GM12891 (cell line): Measurements from ENCODE around the gene HUNK.

Experiments
- DNase-seq: peaks from one replicate; pipeline ENCODE4 v3.0.0; 2011; ENCODE audit warnings: low spot score; ENCODE audit not compliant: insufficient read length
- FAIRE-seq: peaks from 2 replicates; lab custom pipeline; 2011; peaks lifted over from hg19 to GRCh38; lab: Jason Lieb, UNC
- PAX5 ChIP-seq: IDR thresholded peaks from 2 replicates; pipeline ENCODE4 v1.6.1; 2011; ENCODE audit warnings: low read length, moderate library complexity, mild to moderate bottlenecking; ENCODE audit not compliant: insufficient read depth, severe bottlenecking
- POLR2A ChIP-seq: IDR thresholded peaks from 2 replicates; pipeline ENCODE4 v1.6.1; 2011; ENCODE audit warnings: low read depth, low read length, control low read depth
- POLR2AphosphoS5 ChIP-seq: IDR thresholded peaks from 2 replicates; pipeline ENCODE4 v1.6.1; 2011; ENCODE audit warnings: low read depth, low read length, control low read depth
- POU2F2 ChIP-seq: IDR thresholded peaks from 2 replicates; pipeline ENCODE4 v1.6.1; 2011; ENCODE audit warnings: low read depth, mild to moderate bottlenecking, control low read depth, low read length, moderate library complexity
- SPI1 ChIP-seq: IDR thresholded peaks from 2 replicates; pipeline ENCODE4 v1.6.1; 2011; ENCODE audit warnings: low read depth, low read length, control low read depth
- TAF1 ChIP-seq: IDR thresholded peaks from 2 replicates; pipeline ENCODE4 v1.6.1; 2011; ENCODE audit warnings: low read depth, low read length, control low read depth

The HUNK gene

GRCh38 chr21:31872072-31872451, 758 bp upstream of the HUNK start:
- DNase-seq (no peak), FAIRE-seq (no peak)
- TF ChIP-seq POU2F2 (no peak), TAF1 (no peak), PAX5 (no peak), SPI1 (no peak)

- TF ChIP-seq POU2F2 (no peak), POLR2A (no peak), TAF1 (no peak), PAX5 (no peak), SPI1 (no peak), POLR2AphosphoS5 (no peak)
- FAIRE-seq (no peak), DNase-seq (no peak)
Observed at GRCh38 chr21:31873275-31873695, 465 bp downstream of the HUNK start.

- DNase-seq (peak; percentile 46), FAIRE-seq (no peak)
Observed at GRCh38 chr21:31873696-31874599, 1.1 kb downstream of the HUNK start.

GRCh38 chr21:31874812-31875212, 2.0 kb downstream of the HUNK start:
- TF ChIP-seq POU2F2 (no peak), TAF1 (no peak), PAX5 (no peak), POLR2A (no peak), SPI1 (no peak), POLR2AphosphoS5 (no peak)
- DNase-seq: no peak
- no peak for FAIRE-seq

More at GRCh38 chr21:31873696-31874599, 1.1 kb downstream of the HUNK start:
- TF ChIP-seq SPI1 (no peak), PAX5 (no peak), POU2F2 (no peak), POLR2A (no peak), TAF1 (no peak), POLR2AphosphoS5 (no peak)

- FAIRE-seq: no peak
- DNase-seq: no peak
- no peak for TF ChIP-seq TAF1
- TF ChIP-seq POLR2A: no peak
- no peak for TF ChIP-seq PAX5
Observed at GRCh38 chr21:31875496-31876015, 2.7 kb downstream of the HUNK start.

- no peak for FAIRE-seq
- no peak for TF ChIP-seq POLR2AphosphoS5
- TF ChIP-seq SPI1: no peak
- TF ChIP-seq TAF1: no peak
- no peak for DNase-seq
Observed at GRCh38 chr21:31877463-31877957, 4.7 kb downstream of the HUNK start.

- DNase-seq: no peak
- TF ChIP-seq POLR2AphosphoS5 (no peak), POU2F2 (no peak), PAX5 (no peak), SPI1 (no peak), POLR2A (no peak), TAF1 (no peak)
- FAIRE-seq: no peak
Observed at GRCh38 chr21:31878831-31879230, 6.0 kb downstream of the HUNK start.

GRCh38 chr21:31879241-31879650, 6.4 kb downstream of the HUNK start:
- TF ChIP-seq SPI1 (no peak), POLR2AphosphoS5 (no peak), PAX5 (no peak), TAF1 (no peak), POLR2A (no peak), POU2F2 (no peak)
- no peak for FAIRE-seq

GRCh38 chr21:31879911-31880310, 7.1 kb downstream of the HUNK start:
- no peak for FAIRE-seq
- no peak for TF ChIP-seq PAX5
- no peak for TF ChIP-seq POLR2A

More at GRCh38 chr21:31879241-31879650, 6.4 kb downstream of the HUNK start:
- DNase-seq: no peak

GRCh38 chr21:31880816-31881215, 8.0 kb downstream of the HUNK start:
- no peak for DNase-seq
- TF ChIP-seq POLR2A (no peak), PAX5 (no peak), TAF1 (no peak), POLR2AphosphoS5 (no peak), POU2F2 (no peak), SPI1 (no peak)
- FAIRE-seq: no peak

More at GRCh38 chr21:31879911-31880310, 7.1 kb downstream of the HUNK start:
- no peak for DNase-seq

GRCh38 chr21:31882711-31883110, 9.9 kb downstream of the HUNK start:
- no peak for DNase-seq
- no peak for TF ChIP-seq POLR2AphosphoS5
- FAIRE-seq: no peak
